RWPE2 (cell line): ENCODE measurements around the gene MVK.

ENCODE experiments used
- ATAC-seq: fragments of 200-7000 bp; cut with Tn5 transposase; 3 replicates; pipeline ENCODE4 v1.9.1; 2021; ENCODE audit warnings: low read depth
- DNase-seq: peaks from one replicate; pipeline ENCODE4 v3.0.0-alpha.2; 2020; ENCODE audit warnings: low spot score
- H3K27ac ChIP-seq: fragments of 450-650 bp; 2 replicates; pipeline ENCODE4 v1.5.1; 2017; ENCODE audit warnings: mild to moderate bottlenecking; ENCODE audit not compliant: poor library complexity, severe bottlenecking
- H3K27me3 ChIP-seq: fragments of 250-450 bp; sonication (Bioruptor Pico); 2 replicates; pipeline ENCODE4 v1.5.1; 2021; ENCODE audit warnings: mild to moderate bottlenecking, moderate library complexity; ENCODE audit not compliant: insufficient read depth, poor library complexity, severe bottlenecking
- H3K36me3 ChIP-seq: fragments of 250-450 bp; sonication (Bioruptor Pico); 2 replicates; pipeline ENCODE4 v1.5.1; 2020; ENCODE audit warnings: low read depth, mild to moderate bottlenecking, moderate library complexity
- H3K4me1 ChIP-seq: fragments of 250-450 bp; sonication (Bioruptor Pico); 2 replicates; pipeline ENCODE4 v1.5.1; 2021; ENCODE audit warnings: mild to moderate bottlenecking, moderate library complexity; ENCODE audit not compliant: insufficient read depth, poor library complexity, severe bottlenecking
- H3K4me3 ChIP-seq: fragments of 250-450 bp; sonication (Bioruptor Pico); 2 replicates; pipeline ENCODE4 v1.5.1; 2021; ENCODE audit warnings: mild to moderate bottlenecking, moderate library complexity; ENCODE audit not compliant: severe bottlenecking
- H3K9me3 ChIP-seq: fragments of 250-450 bp; sonication (Bioruptor Pico); 2 replicates; pipeline ENCODE4 v1.5.1; 2021; ENCODE audit warnings: mild to moderate bottlenecking, moderate library complexity; ENCODE audit not compliant: severe bottlenecking
- CTCF ChIP-seq: fragments of 450-650 bp; IDR thresholded peaks from one replicate; pipeline ENCODE4 v1.5.1; 2017; ENCODE audit warnings: mild to moderate bottlenecking, moderate library complexity; ENCODE audit not compliant: poor library complexity, severe bottlenecking

The MVK gene

GRCh38 chr12:109560867-109561710 lies 12.5 kb upstream of the MVK start:
- Histone ChIP-seq H3K4me1 (no peaks in the 10 kb centered on the region), H3K27ac (no peak overlapping the region), H3K36me3 (peaks cover 14% of the 10 kb centered on the region), H3K27me3 (no peaks in the 10 kb centered on the region), H3K9me3 (no peaks in the 10 kb centered on the region), H3K4me3 (no peak overlapping the region)
- TF ChIP-seq CTCF: no peak
- DNase-seq (no peak), ATAC-seq (no peak)

GRCh38 chr12:109561711-109562030 lies 11.9 kb upstream of the MVK start:
- ATAC-seq: no peak
- peaks cover 19% of the 10 kb centered on the region for H3K36me3 ChIP-seq
- DNase-seq: no peak
- no peaks in the 10 kb centered on the region for H3K9me3 ChIP-seq
- H3K4me1 ChIP-seq: no peaks in the 10 kb centered on the region
- no peaks in the 10 kb centered on the region for H3K27me3 ChIP-seq
- no peak for TF ChIP-seq CTCF
- no peak overlapping the region for H3K4me3 ChIP-seq
- H3K27ac ChIP-seq: no peak overlapping the region

- ATAC-seq: no peak
- no peaks in the 10 kb centered on the region for H3K4me1 ChIP-seq
Observed at GRCh38 chr12:109562871-109563270, 10.7 kb upstream of the MVK start.

GRCh38 chr12:109563291-109564284 lies 10.0 kb upstream of the MVK start:
- no peak for ATAC-seq
- Histone ChIP-seq H3K27ac (no peak overlapping the region), H3K4me1 (no peaks in the 10 kb centered on the region), H3K36me3 (peaks cover 39% of the 10 kb centered on the region), H3K27me3 (no peaks in the 10 kb centered on the region), H3K9me3 (no peaks in the 10 kb centered on the region), H3K4me3 (no peak overlapping the region)
- no peak for DNase-seq
- TF ChIP-seq CTCF: no peak

More at GRCh38 chr12:109562871-109563270, 10.7 kb upstream of the MVK start:
- TF ChIP-seq CTCF: no peak
- no peaks in the 10 kb centered on the region for H3K27me3 ChIP-seq
- no peak for DNase-seq
- no peak overlapping the region for H3K27ac ChIP-seq
- no peaks in the 10 kb centered on the region for H3K9me3 ChIP-seq
- H3K4me3 ChIP-seq: no peak overlapping the region
- peaks cover 31% of the 10 kb centered on the region for H3K36me3 ChIP-seq
